ENCODE measurements around the gene ERF. TPM values are rescaled to one million over a fixed set of nuclear protein-coding genes. Genes with fewer than 3 reads are reported as not detected.

Gene ERF
- total and polyA plus RNA-seq, 2 donors (not counting 3 experiments of a cell fraction or from before 2014, with no cell fraction given), result 102 to 117 TPM

DNA sequence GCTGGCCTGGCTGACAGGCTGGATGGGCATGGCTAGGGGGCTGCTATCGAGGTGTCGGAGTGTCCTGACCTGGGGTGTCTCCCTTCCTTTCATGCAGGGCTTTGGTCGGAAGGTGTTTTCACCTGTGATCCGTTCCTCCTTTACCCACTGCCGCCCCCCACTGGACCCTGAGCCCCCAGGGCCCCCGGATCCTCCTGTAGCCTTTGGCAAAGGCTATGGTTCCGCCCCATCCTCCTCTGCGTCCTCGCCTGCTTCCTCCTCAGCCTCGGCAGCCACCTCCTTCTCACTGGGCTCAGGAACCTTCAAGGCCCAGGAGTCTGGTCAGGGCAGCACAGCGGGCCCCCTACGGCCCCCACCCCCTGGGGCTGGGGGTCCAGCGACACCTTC, 35.2 kb upstream of the ERF start:
- H3K9ac ChIP-seq (replicated peaks; ENCODE audit: extremely low read depth, insufficient read depth, low read length), result no peak overlapping the region
- no peak for DNase-seq (ENCODE audit: low read depth, low spot score)
- intact Hi-C loops (cut with micrococcal nuclease), result no loop called here
- ChIA-PET POLR2A (no interaction called here), CTCF (interaction anchor here (0.7 to 2.3 kb wide), 5 partner anchors 10 to 114 kb away, joined by 3 to 15 read pairs (median 4); no protein-coding TSS in a partner anchor)
- H3K4me1 ChIP-seq (ENCODE audit: control insufficient read depth, extremely low read depth, insufficient read depth, low read length), result peaks cover 12% of the 10 kb centered on the region
- no peaks in the 10 kb centered on the region for H3K9me1 ChIP-seq (replicated peaks; ENCODE audit: control insufficient read depth, extremely low read depth, insufficient read depth, low read length)
- no peak overlapping the region for H3K27ac ChIP-seq (ENCODE audit: insufficient read depth, low read depth, low read length)
- no peaks in the 10 kb centered on the region for H3K27me3 ChIP-seq (ENCODE audit: control insufficient read depth in 2 of 2, insufficient read depth in 2 of 2, low read length in 2 of 2)
- H3K9me3 ChIP-seq (replicated peaks; ENCODE audit: control insufficient read depth, insufficient read depth, low read length), result no peaks in the 10 kb centered on the region
- no peak overlapping the region for H3K4me3 ChIP-seq (replicated peaks in 1 of 3; ENCODE audit: insufficient read depth in 1 of 3, low read depth in 1 of 3, low read length in 3 of 3)
- H3K79me2 ChIP-seq (ENCODE audit: control insufficient read depth, insufficient read depth, low read length), result peaks cover 10% of the 10 kb centered on the region
- TF ChIP-seq, protein P1, sequence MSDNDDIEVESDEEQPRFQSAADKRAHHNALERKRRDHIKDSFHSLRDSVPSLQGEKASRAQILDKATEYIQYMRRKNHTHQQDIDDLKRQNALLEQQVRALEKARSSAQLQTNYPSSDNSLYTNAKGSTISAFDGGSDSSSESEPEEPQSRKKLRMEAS (IDR thresholded peaks at IDR 0.05; ENCODE audit: insufficient read depth, insufficient read length), result no peak
- TF ChIP-seq, protein P2, sequence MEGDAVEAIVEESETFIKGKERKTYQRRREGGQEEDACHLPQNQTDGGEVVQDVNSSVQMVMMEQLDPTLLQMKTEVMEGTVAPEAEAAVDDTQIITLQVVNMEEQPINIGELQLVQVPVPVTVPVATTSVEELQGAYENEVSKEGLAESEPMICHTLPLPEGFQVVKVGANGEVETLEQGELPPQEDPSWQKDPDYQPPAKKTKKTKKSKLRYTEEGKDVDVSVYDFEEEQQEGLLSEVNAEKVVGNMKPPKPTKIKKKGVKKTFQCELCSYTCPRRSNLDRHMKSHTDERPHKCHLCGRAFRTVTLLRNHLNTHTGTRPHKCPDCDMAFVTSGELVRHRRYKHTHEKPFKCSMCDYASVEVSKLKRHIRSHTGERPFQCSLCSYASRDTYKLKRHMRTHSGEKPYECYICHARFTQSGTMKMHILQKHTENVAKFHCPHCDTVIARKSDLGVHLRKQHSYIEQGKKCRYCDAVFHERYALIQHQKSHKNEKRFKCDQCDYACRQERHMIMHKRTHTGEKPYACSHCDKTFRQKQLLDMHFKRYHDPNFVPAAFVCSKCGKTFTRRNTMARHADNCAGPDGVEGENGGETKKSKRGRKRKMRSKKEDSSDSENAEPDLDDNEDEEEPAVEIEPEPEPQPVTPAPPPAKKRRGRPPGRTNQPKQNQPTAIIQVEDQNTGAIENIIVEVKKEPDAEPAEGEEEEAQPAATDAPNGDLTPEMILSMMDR (IDR thresholded peaks at IDR 0.05; ENCODE audit: extremely low read depth in 1 of 2, insufficient read depth in 1 of 2, low read depth in 1 of 2, low read length in 2 of 2), result no peak
- TF ChIP-seq MYC (IDR thresholded peaks at IDR 0.05; ENCODE audit: low read depth, low read length), result no peak
- TF ChIP-seq EZH2 (IDR thresholded peaks at IDR 0.05; ENCODE audit: borderline replicate concordance, low read depth, low read length, severe bottlenecking), result no peak
- no peak for TF ChIP-seq JUN (IDR thresholded peaks at IDR 0.05; ENCODE audit: borderline replicate concordance, insufficient read depth, insufficient read length, low read depth)
- no peak for TF ChIP-seq FOS (IDR thresholded peaks at IDR 0.05; ENCODE audit: borderline replicate concordance, insufficient read depth, low read length)
- no peak for TF ChIP-seq GATA2 (IDR thresholded peaks at IDR 0.05; ENCODE audit: insufficient read depth, insufficient read length, low read depth, low read length)
- no peak for TF ChIP-seq POLR2A (IDR thresholded peaks at IDR 0.05; ENCODE audit: low read depth, low read length)
- no peak for TF ChIP-seq POLR2AphosphoS5 (IDR thresholded peaks at IDR 0.05; ENCODE audit: insufficient read depth, low read depth, low read length)
- BruUV-seq (replicated peaks), result no TSS peak
- dilution Hi-C loops (cut with MboI; ENCODE audit: extremely low pct_ligation_motif_present, low sequenced_read_pairs), result no loop called here
- no peak for FAIRE-seq
- no peak overlapping the region for H2AFZ ChIP-seq (ENCODE audit: low read depth, low read length)
- no peak overlapping the region for H3K4me2 ChIP-seq (ENCODE audit: insufficient read depth, low read length)
- H3K36me3 ChIP-seq (ENCODE audit: control insufficient read depth in 2 of 2, extremely low read depth in 1 of 2, insufficient read depth in 2 of 2, low read length in 2 of 2), result peaks cover 14 to 73% of the 10 kb centered on the region in 2 experiments
- no peaks in the 10 kb centered on the region for H4K20me1 ChIP-seq (replicated peaks; ENCODE audit: control insufficient read depth, extremely low read depth, insufficient read depth, low read length)
